CD4-positive, alpha-beta T cell treated with Interleukin-4 for 1 hour (primary cell): ENCODE measurements around the gene RASL10B.
"Not testable (repeated sequence)": the region's sequence is repeated elsewhere in the genome, so short reads cannot be mapped to it uniquely, and the experiment has no call there.

Experiments used
- DNase-seq, 2 donors: peaks; one replicate each; pipeline ENCODE4 v3.0.0-alpha.2; 2020 to 2022

The RASL10B gene

DNA sequence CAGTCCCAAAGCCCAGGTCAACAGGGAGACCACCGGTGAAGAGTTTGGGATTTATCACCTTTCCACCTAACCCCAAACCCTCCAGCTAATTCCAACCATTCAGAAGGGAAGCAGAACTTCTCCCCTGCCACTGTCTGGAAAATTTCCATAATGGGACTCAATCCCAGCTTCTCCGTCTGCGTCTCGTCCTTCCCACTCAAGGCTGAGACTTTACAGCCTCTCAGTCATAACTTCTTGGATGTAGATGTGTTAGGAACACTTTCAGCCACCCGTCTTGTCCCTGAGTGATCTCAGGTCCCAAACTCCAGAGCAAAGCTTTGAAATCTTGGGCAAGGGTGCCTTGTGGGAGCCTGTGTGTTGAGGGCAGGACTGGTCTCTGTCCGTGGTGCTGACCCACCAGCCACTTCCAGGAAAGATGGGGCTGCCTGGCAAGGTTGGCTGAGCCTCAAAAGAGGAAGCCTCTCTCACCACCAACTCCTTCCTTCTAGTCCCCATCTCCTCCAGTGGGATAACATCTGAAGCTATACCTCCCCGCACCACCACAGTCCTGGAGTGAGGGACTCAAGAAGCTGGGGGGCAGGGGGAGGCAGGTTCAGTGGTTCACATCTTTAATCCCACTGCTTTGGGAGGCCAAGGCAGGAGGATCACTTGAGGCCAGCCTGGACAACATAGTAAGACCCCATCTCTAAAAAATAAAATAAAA, 12.3 kb downstream of the RASL10B start:
- DNase-seq, result no peak

DNA sequence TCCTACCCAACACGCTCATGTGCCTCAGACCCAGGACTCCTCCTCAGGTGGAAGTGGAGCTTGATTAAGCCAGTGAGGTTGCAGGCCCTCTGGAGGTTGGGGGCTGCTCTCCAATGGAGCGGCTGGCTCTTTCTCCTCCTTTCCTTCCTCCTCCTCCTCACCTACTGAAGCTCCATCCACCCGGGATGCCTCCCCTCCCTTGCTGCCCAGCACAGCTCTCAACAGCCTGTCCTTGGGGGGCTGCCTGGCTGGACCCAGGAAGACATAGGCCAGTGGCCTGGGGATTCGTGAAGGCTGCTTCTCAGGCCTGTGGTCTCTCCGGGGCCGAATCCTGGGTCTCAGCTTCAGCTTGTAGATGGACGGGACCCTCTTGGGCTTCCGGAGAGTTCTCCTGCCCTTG, 13.4 kb downstream of the RASL10B start:
- DNase-seq, result no peak

DNA sequence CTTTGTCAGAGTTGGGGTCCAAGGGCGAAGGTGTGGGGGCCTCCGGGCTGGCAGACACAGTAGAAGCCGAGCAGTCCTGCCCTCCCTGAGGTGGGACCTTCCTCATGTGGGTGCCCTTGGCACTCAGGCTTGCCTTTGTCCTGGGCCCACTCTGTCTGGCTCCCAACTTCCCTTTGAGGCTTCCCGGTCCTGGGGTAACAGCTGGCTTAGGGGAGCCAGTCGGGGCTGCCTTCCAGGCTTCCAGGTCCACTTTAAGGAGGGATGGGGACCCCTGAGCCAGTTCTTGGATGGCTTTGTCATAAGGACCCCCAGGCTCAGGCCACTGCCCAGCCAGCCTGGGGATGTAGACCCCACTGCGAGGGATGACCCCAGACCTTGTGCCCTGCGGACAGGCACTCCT, 13.8 kb downstream of the RASL10B start:
- no peak for DNase-seq

DNA sequence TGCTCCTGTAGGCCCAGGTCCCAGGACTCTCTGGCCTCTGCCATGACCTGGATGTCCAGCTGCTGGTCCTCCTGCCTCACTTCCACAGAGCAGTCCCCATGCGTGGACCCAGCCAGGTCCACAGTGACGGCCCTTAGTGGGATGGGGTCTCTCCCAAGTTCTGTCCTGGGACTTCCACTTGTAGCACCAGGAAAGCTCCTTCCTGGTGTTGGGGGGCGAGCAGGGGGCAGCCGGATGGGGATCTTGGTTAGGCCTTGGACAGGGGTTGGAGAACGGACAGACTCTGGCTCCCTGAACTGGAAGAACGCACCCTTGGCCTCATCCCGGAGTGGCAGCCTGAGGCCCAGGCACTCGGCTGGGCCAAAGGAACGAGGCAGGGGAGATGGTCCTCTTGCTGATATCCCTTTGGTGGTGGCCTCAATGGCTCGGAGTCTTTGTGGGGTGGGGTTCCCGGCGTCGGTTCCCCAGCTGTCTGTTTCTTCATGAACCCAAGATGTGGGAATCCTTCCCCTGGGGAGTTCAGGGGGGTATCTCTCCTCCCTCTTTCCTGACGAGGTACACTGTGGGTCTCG, 14.4 kb downstream of the RASL10B start:
- DNase-seq, result no peak

DNA sequence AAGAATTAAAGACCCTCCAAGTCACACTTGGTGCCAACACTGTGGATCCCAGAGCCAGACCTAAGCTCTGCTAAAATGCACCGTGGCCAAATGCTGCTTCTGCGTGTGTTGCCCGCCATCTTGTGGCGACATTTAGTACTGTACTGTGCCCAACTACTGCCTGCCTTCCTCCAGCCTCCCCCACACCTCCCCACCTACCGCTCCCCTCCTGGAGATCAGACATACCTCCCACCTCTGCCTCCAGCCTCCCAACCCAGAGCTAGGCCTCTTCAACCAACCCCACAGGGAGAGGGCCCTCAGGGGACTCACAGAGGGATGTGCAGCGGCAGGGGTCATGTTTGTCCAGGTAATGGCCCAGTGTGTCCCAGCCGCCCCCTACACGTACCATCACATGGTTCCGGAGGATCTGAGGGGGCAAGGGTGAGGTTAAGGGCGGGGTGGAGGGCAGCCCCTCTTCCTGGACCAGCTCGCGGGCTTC, 16.1 kb downstream of the RASL10B start:
- peak; percentile 79 to 82 for DNase-seq

DNA sequence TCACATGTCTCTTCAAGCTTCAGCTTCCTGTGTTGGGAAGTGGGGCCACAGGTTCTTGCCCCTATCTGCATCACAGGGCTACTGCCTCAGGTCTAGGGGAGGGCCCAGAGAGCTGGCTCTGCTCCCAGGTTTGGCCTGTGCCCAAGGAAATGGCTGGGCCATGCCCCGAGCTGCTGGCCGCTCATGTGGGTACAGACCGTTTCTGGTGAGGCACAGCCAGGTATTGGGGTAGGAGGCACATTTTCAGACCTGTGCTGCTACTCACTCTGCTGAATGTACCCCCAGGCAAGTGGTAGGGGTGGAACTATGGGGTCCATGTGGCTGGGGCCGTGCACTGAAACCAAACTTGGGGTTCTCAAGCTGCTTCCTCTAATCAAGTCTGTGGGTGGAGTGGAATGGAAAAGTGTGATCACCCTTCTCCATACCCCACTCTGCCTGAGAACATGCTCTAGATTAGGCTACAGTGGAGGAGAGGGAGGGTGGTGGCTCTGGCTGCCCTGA, 17.0 kb downstream of the RASL10B start:
- no peak for DNase-seq

DNA sequence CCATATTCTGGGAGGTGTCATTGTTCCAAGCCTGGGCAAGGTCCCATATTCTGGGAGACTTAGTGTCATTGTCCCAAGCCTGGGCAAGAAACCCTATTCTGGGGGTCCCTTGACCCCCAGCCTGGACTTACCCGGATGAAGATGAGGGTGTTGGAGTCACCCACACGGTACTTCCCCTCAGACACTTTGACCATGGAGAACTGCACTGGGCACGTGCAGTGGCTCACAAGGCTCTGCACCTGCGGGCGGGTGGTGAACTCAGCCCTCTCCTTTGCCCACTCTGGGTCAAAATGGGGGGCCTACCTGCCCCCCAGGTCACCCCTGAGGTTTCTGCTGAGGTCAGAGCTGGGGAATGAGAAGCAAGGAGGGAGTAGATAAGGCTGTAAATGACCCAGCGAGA, 17.5 kb downstream of the RASL10B start:
- no peak for DNase-seq

DNA sequence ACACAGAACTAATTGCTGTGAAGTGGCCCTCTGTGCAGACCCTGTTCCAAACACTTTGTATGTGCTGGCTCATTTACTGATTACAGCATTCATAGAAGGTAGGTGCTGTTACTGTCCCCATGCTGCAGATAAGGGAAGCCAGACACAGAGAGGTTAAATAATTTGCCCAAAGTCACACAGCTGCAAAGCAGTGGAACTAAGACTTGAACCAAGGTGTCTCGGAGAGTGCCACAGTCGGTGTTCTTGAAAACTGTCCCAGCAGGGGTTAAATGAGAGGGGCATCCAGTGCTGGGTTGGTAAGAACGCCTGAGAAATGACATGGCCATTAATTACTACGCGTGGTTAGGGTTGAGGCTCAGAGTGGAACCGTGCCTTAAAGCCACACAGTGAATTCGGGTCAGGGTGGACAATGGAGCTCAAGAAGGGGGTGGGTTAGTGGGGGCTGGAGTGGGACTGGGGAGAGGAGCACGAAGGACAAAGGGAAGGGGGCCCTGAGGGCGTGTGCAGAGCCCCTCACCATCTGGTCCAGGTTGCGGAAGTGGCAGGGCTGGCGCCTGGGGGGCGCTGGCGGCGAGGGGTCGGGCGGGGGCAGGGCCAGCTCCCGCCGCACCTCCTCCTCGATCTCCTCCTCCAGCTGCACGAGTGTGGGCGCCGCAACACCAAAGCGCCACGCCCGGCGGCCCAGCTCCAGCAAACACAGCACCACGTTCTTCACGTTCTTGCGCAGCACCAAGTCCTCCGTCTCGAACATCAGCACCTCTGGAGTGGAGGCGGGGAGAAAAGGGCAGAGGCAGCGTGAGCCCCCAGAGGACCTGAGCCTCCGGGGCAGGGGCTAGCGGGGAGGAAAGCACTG, 18.3 kb downstream of the RASL10B start:
- DNase-seq, result no peak

DNA sequence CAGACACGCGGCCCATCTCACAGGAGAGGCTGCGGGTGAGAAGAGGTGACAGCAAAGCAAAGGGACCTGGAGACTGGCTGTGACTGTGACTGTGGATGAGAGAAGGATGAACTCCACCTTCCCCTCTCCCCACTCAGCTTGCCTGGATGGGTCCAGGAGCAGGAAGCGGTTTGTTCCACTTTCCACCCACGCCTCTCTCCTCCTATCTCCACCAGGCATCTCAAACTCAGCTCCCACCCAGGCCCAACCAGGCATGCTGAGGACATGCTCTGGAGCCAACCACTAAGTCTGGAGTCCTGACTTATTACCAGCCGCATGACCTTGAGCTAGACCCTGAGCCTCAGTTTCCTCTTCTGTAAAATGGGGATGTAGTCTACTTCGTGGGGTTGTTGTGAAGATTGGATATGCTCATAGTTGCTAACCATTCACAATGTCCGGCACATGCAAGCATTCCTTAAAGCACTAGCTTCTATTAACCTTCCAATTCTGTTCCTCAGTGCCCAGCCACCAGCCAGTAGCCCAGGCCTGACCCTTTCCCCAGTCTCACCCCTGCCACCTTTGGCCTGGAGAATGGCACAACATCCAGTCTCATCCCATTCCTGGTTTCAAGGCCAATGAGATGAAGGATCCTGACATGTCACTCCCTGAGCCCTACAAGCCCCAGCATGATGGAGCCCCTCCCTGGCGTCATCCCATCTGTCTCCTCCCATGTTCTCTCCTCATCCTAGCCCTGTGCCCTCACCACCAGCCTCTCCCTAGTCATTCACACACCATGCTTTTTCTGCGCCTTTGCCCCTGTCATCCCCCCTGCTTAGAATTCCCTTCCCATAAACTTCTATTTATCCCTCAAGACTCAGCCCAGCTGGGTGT, 19.3 kb downstream of the RASL10B start:
- no peak for DNase-seq

DNA sequence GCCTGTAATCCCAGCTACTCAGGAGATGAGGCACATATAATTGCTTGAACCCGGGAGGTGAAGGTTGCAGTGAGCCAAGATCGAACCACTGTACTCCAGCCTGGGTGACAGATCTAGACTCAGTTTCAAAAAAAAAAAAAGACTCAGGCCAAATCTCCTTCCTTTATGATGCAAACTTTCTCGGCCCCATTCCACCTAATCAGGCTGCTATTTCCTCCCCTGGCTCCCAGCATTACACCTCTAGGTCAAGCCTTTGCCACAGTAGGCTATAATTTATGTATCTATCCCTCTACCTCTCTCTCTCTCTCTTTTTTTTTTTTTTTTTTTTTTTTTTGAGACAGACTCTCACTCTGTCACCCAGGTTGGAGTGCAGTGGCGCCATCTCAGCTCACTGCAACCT, 20.1 kb downstream of the RASL10B start:
- DNase-seq, result not testable (repeated sequence)

DNA sequence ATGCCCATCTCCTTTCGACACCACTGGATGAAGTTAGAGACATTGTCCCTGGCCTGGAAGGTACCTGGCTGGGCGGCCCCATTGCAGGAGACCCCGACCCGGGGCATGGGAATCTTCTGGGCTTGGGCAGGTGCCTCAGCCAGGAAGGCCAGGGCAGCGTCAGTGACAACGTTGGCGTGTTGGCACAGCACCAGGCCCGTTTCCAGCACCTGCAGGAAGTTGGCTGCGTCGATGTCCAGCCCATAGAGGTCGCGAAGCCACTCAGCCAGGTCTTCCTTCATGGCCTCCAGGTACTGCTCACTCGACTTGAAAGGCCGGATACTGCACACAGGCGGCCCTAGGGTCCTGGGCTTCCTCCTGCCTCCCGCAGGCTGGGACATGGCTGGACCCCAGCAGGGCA, 21.0 kb downstream of the RASL10B start:
- DNase-seq, result no peak

DNA sequence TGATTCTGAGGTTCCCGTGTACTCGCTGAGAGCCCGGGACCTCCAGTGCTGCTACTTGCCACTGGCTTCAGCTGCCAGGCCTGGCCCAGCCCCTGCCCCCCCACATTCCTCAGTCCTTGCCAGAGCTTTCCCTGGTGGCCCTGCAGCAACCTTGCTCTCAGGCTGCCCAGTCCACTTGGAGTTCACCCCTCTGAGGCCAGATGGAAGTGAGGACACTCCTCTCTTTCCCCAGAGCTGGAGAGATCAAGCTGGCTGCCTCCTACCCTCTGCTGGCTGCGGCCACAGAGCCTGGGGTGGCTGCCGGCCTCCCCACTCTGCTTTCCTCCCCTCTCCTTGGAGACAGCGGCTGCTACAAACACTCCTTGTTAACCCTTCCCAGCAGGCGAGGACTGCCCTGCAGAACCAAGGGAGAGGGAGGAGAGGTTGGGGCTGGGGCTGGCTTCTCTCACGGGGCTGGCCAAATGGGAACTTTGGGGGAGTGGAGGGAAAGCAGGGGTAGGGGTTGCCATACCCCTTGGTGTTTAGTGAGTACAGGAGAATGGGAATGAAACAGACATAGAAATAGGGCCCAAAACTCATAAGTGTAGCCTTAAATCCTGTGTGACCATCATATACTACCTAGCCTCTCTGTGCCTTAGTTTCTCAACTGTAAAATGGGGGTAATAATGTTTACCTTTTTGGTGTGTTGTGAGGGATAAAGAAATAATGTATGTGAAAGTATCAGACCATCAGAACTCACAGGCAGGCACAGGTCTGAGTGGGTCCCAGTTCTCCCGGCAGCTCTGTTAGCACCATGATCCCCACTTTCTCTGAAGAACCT, 21.7 kb downstream of the RASL10B start, which contains the start of gene GAS2L2:
TSS of gene GAS2L2 (minus strand) at position 295 of the 820 bp plus-strand sequence. CDS start 389 bp downstream, outside the sequence.
- DNase-seq, result no peak

DNA sequence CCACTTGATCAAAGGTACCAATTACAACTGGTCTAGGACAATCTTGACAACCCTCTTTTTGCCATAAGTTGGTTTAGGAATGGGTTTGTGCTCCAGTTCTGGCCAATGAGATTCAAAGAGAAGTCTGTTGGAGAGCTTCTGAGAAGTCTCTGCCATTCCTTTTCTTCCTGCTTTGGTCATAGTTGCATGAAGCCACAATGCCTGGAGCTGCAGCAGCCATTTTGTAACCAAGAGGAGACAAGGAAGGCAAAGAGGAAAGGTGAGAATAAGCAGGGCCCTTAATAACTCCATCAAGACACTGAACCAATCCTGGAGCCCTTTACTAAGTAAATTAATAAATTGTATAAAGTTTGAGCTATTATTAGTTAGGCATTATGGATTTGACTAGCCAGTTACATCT, 25.8 kb downstream of the RASL10B start:
- DNase-seq, result no peak

DNA sequence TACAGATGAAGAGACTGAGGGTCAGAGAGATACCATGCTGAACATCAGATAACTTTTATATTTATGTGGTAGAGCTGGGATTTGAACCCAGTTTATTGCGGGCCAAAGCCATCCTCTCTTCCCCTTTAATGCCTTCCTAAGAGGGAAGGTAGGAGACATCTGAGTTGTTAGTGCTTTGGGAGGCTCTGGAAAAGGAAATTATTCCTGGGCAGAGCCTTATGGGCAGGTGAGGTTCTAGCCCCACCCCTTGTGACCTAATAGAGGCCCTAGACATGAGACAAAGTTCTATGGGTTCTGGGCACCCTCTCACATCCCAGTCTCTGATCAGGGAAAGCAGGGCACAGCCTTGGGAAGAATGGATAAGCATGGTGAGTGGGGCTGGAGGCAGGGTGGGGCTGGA, 29.1 kb downstream of the RASL10B start, which contains the start of gene C17orf50:
TSS of gene C17orf50 (plus strand) at position 301 of the 400 bp plus-strand sequence. CDS start at position 356, 55 bp downstream.
- DNase-seq, result no peak

DNA sequence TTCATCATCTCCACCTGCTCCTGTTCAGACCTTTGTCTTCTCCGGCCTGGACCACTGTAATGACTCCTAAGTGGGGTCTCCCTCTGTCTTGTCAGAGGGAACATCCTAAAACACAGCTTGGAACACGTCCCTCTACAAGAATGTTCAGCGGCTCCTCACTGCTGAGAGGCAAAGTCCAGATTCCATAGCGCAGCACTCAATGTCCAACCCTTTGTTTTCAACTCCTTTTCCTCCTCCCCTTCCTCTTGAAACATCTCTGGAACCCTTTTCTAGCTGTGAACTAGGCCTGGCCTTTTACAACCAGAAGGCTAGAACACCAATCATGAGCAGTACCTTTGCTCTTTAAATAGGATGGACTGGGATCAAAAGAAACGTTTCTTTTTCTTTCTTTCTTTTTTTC, 30.2 kb downstream of the RASL10B start:
- no peak for DNase-seq

DNA sequence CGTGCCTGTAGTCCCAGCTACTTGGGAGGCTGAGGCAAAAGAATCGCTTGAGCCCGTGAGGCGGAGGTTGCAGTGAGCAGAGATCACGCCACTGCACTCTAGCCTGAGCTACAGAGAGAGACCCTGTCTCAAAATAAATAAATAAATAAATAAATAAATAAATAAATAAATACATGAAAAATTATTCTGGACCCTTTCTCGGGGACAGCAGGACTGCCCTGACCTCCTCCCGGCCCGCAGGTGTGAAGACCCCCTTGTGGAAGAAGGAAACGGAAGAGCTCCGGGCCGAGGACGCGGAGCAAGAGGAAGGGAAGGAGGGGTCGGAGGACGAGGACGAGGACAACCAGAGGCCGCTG, 32.3 kb downstream of the RASL10B start:
- no peak for DNase-seq

DNA sequence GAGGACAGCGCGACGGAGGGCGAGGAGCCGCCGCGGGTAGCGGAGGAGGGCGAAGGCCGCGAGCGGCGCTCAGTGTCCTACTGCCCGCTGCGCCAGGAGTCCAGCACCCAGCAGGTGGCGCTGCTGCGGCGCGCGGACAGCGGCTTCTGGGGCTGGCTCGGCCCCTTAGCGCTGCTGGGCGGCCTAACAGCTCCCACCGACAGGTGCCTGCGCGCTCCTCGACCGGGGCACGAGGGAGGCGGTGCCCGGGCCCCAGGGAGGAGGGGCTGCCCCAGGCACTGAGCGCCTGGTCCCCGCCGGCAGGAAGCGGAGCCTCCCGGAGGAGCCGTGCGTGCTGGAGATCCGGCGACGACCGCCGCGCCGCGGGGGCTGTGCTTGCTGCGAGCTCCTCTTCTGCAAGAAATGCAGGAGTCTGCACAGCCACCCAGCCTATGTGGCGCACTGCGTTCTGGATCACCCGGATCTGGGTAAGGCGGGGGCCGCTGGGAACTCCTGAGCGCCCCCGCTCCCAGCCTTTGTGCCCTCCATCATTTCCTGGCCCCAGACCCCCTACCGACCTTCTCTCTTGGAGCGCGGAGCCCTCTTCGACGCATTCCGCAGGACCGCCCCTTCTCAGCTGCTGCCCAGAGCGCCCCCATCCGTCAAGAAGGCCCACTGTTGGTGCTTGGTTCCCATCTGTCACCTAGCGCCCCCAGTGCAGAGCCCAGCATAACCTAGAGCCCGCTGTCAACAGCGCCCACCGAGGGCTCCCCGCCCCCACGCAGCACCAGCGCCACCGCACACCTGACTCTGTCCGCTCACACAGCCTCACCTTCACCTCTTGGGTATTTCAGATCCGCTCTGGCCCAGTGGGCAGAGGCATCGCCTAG, 32.9 kb downstream of the RASL10B start:
- DNase-seq, result peak; percentile 88

DNA sequence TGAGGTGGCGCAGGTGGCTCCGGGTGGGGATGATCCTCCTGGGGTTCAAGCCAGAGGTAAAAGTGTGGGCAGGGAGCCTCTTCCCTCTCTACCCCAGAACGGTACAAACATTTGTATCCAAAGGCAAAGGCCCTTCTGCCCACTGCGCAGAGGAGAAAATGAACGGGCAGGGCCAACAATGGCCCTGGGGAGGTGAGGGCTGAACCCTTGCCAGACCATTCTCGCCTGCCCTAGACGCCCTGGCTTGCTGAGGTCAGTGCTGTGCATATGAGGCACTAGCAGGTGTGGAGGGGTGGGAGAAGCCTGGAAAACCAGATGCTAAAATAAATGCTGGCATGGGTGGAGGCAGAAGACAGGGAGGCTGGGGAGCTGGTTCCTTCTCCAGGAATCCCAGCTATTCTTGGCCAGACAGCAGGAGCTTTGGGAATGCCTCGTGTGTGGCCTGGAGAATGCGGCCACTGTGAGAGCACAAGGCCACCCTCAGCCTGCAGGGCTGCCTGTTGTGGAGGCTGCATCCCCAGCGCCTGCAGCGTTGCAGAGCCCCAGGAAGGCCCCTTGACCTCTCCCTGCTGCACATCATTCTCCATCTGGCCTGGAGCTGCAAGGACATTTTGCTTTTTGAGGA, 33.8 kb downstream of the RASL10B start:
- DNase-seq, result no peak

DNA sequence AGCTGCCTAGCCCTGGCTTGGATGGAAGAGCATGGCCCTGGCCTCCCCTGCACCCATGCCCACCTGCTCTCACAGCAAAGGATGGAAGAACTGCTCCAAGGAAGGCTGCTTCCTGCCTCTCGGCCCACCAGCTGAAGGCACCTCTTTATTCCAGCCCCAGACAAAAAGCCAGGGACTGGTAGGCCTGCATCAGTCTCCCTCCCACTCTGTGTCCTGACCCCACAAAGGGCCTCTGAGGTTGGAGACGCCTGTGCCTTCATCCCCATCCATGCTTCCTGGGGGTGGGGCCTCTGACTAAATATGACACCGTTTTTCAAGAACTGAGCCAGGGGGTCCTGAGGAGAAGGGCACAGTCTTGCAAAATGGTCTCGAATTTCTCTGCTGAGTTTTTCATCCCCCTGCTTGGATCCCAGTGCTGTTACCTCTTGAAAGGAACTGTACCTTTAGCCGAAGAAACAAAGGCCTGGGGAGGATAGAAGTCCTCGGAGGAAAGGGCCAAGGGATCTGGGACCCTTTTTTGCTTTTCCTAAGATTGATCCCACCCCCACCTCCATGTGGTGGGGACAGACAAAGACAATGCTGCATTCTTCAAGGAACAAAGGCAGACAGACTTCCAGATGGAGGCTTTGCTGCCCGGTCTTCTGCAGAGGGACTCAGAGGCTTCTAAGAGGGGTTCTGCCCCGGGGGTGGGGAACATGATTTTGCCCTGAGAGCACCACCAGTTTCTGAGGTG, 34.5 kb downstream of the RASL10B start:
- DNase-seq, result no peak
